NT2/D1 (cell line): Measurements from ENCODE around the gene SAGE1.

ENCODE experiments used
- YY1 ChIP-seq: IDR thresholded peaks from 2 replicates; pipeline ENCODE4 v1.6.1; 2011; ENCODE audit not compliant: insufficient read length, insufficient read depth
- ZNF274 ChIP-seq: IDR thresholded peaks from 2 replicates; pipeline ENCODE4 v1.6.1; 2011; ENCODE audit warnings: mild to moderate bottlenecking, low read depth, low read length

DNA sequence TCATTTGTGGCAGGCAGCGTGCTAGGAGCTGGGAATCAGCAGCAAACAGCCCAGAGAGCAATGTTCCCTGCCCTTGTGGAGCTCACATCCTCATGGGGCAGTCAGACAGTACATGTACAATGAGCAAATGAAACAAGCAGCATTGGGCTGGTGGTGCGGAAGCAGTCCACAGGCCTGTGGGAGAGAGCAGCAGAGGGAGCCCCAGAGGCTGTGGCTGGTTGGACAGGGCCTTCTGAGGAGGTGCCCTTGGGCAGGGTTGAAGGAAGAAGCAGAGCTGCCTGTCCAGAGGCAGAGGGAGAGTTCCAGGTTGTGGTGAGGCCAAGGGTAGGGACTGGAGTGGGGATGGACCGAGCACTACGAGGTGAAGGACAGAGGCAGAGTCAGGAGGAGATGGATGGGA lies 57.8 kb downstream of the SAGE1 start:
- TF ChIP-seq ZNF274 (no peak), YY1 (no peak)
